Measurements from ENCODE around the gene ZFAND4. TPM values are rescaled to one million over a fixed set of nuclear protein-coding genes. Genes with fewer than 3 reads are reported as not detected.

The ZFAND4 gene
- total RNA-seq, 1 experiment from 2014 or later: 15.5 TPM

DNA sequence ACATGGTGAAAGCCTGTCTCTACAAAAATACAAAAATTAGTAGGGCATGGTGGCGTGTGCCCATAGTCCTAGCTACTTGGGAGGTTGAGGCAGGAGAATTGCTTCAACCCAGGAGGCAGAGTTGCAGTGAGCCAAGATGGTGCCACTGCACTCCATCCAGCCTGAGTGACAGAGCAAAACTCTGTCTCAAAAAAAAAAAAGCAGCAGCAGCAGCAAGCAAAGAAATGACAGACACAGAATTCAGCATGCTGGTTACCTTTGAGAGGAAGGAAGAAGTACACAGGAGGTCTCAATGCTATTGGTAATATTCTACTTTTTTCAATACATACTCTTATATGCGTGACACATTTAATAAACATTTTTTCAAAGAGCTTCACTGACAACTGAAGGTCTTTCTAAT, 81.3 kb downstream of the ZFAND4 start:
- Histone ChIP-seq H3K27ac (ENCODE audit: low read depth, low read length) (no peak overlapping the region), H3K4me3 (replicated peaks in 1 of 2; ENCODE audit: low read depth in 1 of 2, low read length in 2 of 2) (no peak overlapping the region), H3K36me3 (ENCODE audit: control insufficient read depth in 1 of 2, insufficient read depth in 2 of 2, low read length in 2 of 2) (no peaks in the 10 kb centered on the region), H3K9ac (ENCODE audit: low read length) (no peak overlapping the region), H3K79me2 (ENCODE audit: insufficient read depth, low read length) (peaks cover 8% of the 10 kb centered on the region), H3K9me3 (ENCODE audit: control insufficient read depth in 1 of 2, insufficient read depth in 1 of 2, low read depth in 1 of 2, low read length in 2 of 2) (no peaks in the 10 kb centered on the region), H2AFZ (ENCODE audit: low read depth, low read length, poor library complexity, severe bottlenecking) (no peak overlapping the region), H4K20me1 (ENCODE audit: insufficient read depth) (no peaks in the 10 kb centered on the region), H3K4me2 (ENCODE audit: low read length) (no peak overlapping the region), H3K27me3 (ENCODE audit: insufficient read depth, low read length) (no peaks in the 10 kb centered on the region), H3K9me2 (ENCODE audit: insufficient read depth) (no peaks in the 10 kb centered on the region), H3K4me1 (ENCODE audit: control insufficient read depth in 1 of 2, insufficient read depth in 2 of 2, low read length in 2 of 2) (peaks cover 11 to 15% of the 10 kb centered on the region in 2 experiments; a peak in 3 of 4 replicates)
- CTCF ChIA-PET: no interaction called here
- DNase-seq (ENCODE audit: low read depth, low spot score): no peak
- RAD21 ChIA-PET (ENCODE audit: low non-redundant PET in 1 of 2, low total read pairs in 2 of 2, uncharacterized antibody in 2 of 2, unreplicated experiment in 2 of 2): no interaction called here
- ATAC-seq: no peak
- no peak for TF ChIP-seq SP1 (IDR thresholded peaks at IDR 0.05; ENCODE audit: low read depth)
- no peak for TF ChIP-seq EZH2 (IDR thresholded peaks at IDR 0.05)
- no peak for TF ChIP-seq FOSL1 (IDR thresholded peaks at IDR 0.05; ENCODE audit: low read depth)
- TF ChIP-seq, protein P1, sequence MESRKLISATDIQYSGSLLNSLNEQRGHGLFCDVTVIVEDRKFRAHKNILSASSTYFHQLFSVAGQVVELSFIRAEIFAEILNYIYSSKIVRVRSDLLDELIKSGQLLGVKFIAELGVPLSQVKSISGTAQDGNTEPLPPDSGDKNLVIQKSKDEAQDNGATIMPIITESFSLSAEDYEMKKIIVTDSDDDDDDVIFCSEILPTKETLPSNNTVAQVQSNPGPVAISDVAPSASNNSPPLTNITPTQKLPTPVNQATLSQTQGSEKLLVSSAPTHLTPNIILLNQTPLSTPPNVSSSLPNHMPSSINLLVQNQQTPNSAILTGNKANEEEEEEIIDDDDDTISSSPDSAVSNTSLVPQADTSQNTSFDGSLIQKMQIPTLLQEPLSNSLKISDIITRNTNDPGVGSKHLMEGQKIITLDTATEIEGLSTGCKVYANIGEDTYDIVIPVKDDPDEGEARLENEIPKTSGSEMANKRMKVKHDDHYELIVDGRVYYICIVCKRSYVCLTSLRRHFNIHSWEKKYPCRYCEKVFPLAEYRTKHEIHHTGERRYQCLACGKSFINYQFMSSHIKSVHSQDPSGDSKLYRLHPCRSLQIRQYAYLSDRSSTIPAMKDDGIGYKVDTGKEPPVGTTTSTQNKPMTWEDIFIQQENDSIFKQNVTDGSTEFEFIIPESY (IDR thresholded peaks at IDR 0.05; ENCODE audit: extremely low read depth, insufficient replicate concordance, low read length): no peak
- no peak for TF ChIP-seq REST (IDR thresholded peaks at IDR 0.05; ENCODE audit: low read depth)
- no peak for TF ChIP-seq RAD21 (IDR thresholded peaks at IDR 0.05; ENCODE audit: low read depth)
- no peak for TF ChIP-seq SRF (IDR thresholded peaks at IDR 0.05; ENCODE audit: low read depth)
- no peak for TF ChIP-seq ZFX (IDR thresholded peaks at IDR 0.05)
- TF ChIP-seq CEBPB (IDR thresholded peaks at IDR 0.05; ENCODE audit: low read depth): no peak
- no peak for TF ChIP-seq POLR2A (IDR thresholded peaks at IDR 0.05; ENCODE audit: borderline replicate concordance, extremely low read depth, insufficient read depth, insufficient read length)
- TF ChIP-seq EZH2phosphoT487 (IDR thresholded peaks at IDR 0.05; ENCODE audit: borderline replicate concordance): no peak
- TF ChIP-seq, protein P2, sequence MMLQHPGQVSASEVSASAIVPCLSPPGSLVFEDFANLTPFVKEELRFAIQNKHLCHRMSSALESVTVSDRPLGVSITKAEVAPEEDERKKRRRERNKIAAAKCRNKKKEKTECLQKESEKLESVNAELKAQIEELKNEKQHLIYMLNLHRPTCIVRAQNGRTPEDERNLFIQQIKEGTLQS (IDR thresholded peaks at IDR 0.05): no peak
- TF ChIP-seq SIN3A (IDR thresholded peaks at IDR 0.05; ENCODE audit: low read depth): no peak
- no peak for TF ChIP-seq CTCF (IDR thresholded peaks at IDR 0.05 in 2 of 3, conservative IDR thresholded peaks at IDR 0.05 in 1 of 3; ENCODE audit: borderline replicate concordance in 1 of 3, insufficient read depth in 1 of 3, low read depth in 2 of 3, low read length in 2 of 3)
- no peak for TF ChIP-seq EGR1 (IDR thresholded peaks at IDR 0.05; ENCODE audit: low read depth)
- TF ChIP-seq, protein P3, sequence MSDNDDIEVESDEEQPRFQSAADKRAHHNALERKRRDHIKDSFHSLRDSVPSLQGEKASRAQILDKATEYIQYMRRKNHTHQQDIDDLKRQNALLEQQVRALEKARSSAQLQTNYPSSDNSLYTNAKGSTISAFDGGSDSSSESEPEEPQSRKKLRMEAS (IDR thresholded peaks at IDR 0.05): no peak
- no peak for TF ChIP-seq ZNF274 (IDR thresholded peaks at IDR 0.05; ENCODE audit: low read depth, low read length)
- no TSS peak for BruUV-seq (replicated peaks)
- POLR2A ChIA-PET: no interaction called here
- intact Hi-C loops (cut with micrococcal nuclease): no loop called here
